Fibroblast of mammary gland (primary cell): ENCODE measurements around the gene GRIK3.

Source experiments
- DNase-seq: peaks from one replicate; pipeline ENCODE4 v3.0.0-alpha.2; 2010; ENCODE audit warnings: low read depth
- H3K4me3 ChIP-seq: 2 replicates; pipeline ENCODE4 v1.5.1; 2011; ENCODE audit warnings: low read depth, mild to moderate bottlenecking, low read length, moderate library complexity; ENCODE audit not compliant: control insufficient read depth
- CTCF ChIP-seq: conservative IDR thresholded peaks from 2 replicates; pipeline ENCODE4 v1.5.1; 2011; ENCODE audit warnings: low read depth, low read length, inconsistent platforms; ENCODE audit not compliant: control insufficient read depth, insufficient read depth

Gene GRIK3

GRCh38 chr1:37073152-37073853 lies 39.0 kb upstream of the GRIK3 start:
- no peak for DNase-seq
- no peak overlapping the region for H3K4me3 ChIP-seq
- no peak for TF ChIP-seq CTCF

GRCh38 chr1:37071829-37072228 lies 37.5 kb upstream of the GRIK3 start:
- no peak for DNase-seq
- H3K4me3 ChIP-seq = no peak overlapping the region
- no peak for TF ChIP-seq CTCF

- no peak for TF ChIP-seq CTCF
- no peak for DNase-seq
- no peak overlapping the region for H3K4me3 ChIP-seq
These were observed 35.8 kb upstream of the GRIK3 start for GRCh38 chr1:37070126-37070525.

GRCh38 chr1:37069406-37069805 lies 35.1 kb upstream of the GRIK3 start:
- TF ChIP-seq CTCF = no peak
- no peak overlapping the region for H3K4me3 ChIP-seq
- DNase-seq = no peak

GRCh38 chr1:37068897-37069296 lies 34.6 kb upstream of the GRIK3 start:
- H3K4me3 ChIP-seq = no peak overlapping the region
- TF ChIP-seq CTCF = no peak
- DNase-seq = no peak

GRCh38 chr1:37068260-37068659 lies 33.9 kb upstream of the GRIK3 start:
- no peak for DNase-seq
- no peak for TF ChIP-seq CTCF
- no peak overlapping the region for H3K4me3 ChIP-seq

- no peak for DNase-seq
- no peak overlapping the region for H3K4me3 ChIP-seq
- no peak for TF ChIP-seq CTCF
These were observed 29.7 kb upstream of the GRIK3 start for GRCh38 chr1:37064039-37064438.
